ENCODE measurements around the gene GRIK4.

The GRIK4 gene

GRCh38 chr11:120923866-120924508, 412.4 kb downstream of the GRIK4 start:
- no peak overlapping the region for H3K4me3 ChIP-seq (ENCODE audit: low read length, poor library complexity, severe bottlenecking)
- no peak overlapping the region for H3K9ac ChIP-seq (ENCODE audit: low read depth, low read length, poor library complexity, severe bottlenecking)
- no peaks in the 10 kb centered on the region for H4K20me1 ChIP-seq (ENCODE audit: insufficient read depth, low read length, poor library complexity, severe bottlenecking)
- no peaks in the 10 kb centered on the region for H3K27me3 ChIP-seq (ENCODE audit: insufficient read depth, low read length, poor library complexity, severe bottlenecking)
- TF ChIP-seq CTCF (conservative IDR thresholded peaks at IDR 0.05; ENCODE audit: low read length) (no peak), EZH2phosphoT487 (IDR thresholded peaks at IDR 0.05; ENCODE audit: borderline replicate concordance) (no peak)
- no peaks in the 10 kb centered on the region for H3K9me3 ChIP-seq (ENCODE audit: insufficient read depth, low read depth, low read length)
- no peaks in the 10 kb centered on the region for H3K4me1 ChIP-seq (ENCODE audit: insufficient read depth, low read length, poor library complexity, severe bottlenecking)
- H3K9me2 ChIP-seq (replicated peaks; ENCODE audit: low read depth, low read length) = no peaks in the 10 kb centered on the region
- H3K36me3 ChIP-seq (ENCODE audit: insufficient read depth, low read length) = no peaks in the 10 kb centered on the region
- no peaks in the 10 kb centered on the region for H3K79me2 ChIP-seq (ENCODE audit: insufficient read depth, low read length)
- H3F3A ChIP-seq (ENCODE audit: low read depth) = no peaks in the 10 kb centered on the region
- no peak overlapping the region for H2AFZ ChIP-seq (ENCODE audit: low read length)
- no peak overlapping the region for H3K4me2 ChIP-seq (ENCODE audit: low read depth, low read length, poor library complexity, severe bottlenecking)

GRCh38 chr11:120925944-120926343, 414.4 kb downstream of the GRIK4 start:
- Histone ChIP-seq H3K79me2 (ENCODE audit: insufficient read depth, low read length) (no peaks in the 10 kb centered on the region), H3K9ac (ENCODE audit: low read depth, low read length, poor library complexity, severe bottlenecking) (no peak overlapping the region), H3K9me3 (ENCODE audit: insufficient read depth, low read depth, low read length) (no peaks in the 10 kb centered on the region), H2AFZ (ENCODE audit: low read length) (no peak overlapping the region), H3K9me2 (replicated peaks; ENCODE audit: low read depth, low read length) (no peaks in the 10 kb centered on the region), H3K4me1 (ENCODE audit: insufficient read depth, low read length, poor library complexity, severe bottlenecking) (no peaks in the 10 kb centered on the region), H3K4me2 (ENCODE audit: low read depth, low read length, poor library complexity, severe bottlenecking) (no peak overlapping the region), H3K36me3 (ENCODE audit: insufficient read depth, low read length) (no peaks in the 10 kb centered on the region), H4K20me1 (ENCODE audit: insufficient read depth, low read length, poor library complexity, severe bottlenecking) (no peaks in the 10 kb centered on the region), H3F3A (ENCODE audit: low read depth) (no peaks in the 10 kb centered on the region), H3K4me3 (ENCODE audit: low read length, poor library complexity, severe bottlenecking) (no peak overlapping the region), H3K27me3 (ENCODE audit: insufficient read depth, low read length, poor library complexity, severe bottlenecking) (no peaks in the 10 kb centered on the region)
- TF ChIP-seq CTCF (conservative IDR thresholded peaks at IDR 0.05; ENCODE audit: low read length) (no peak), EZH2phosphoT487 (IDR thresholded peaks at IDR 0.05; ENCODE audit: borderline replicate concordance) (no peak)

- Histone ChIP-seq H2AFZ (ENCODE audit: low read length) (no peak overlapping the region), H3K4me2 (ENCODE audit: low read depth, low read length, poor library complexity, severe bottlenecking) (no peak overlapping the region), H4K20me1 (ENCODE audit: insufficient read depth, low read length, poor library complexity, severe bottlenecking) (no peaks in the 10 kb centered on the region), H3K9me2 (replicated peaks; ENCODE audit: low read depth, low read length) (no peaks in the 10 kb centered on the region), H3K4me3 (ENCODE audit: low read length, poor library complexity, severe bottlenecking) (no peak overlapping the region), H3K36me3 (ENCODE audit: insufficient read depth, low read length) (no peaks in the 10 kb centered on the region), H3K79me2 (ENCODE audit: insufficient read depth, low read length) (no peaks in the 10 kb centered on the region), H3K4me1 (ENCODE audit: insufficient read depth, low read length, poor library complexity, severe bottlenecking) (no peaks in the 10 kb centered on the region), H3K27me3 (ENCODE audit: insufficient read depth, low read length, poor library complexity, severe bottlenecking) (no peaks in the 10 kb centered on the region), H3K9me3 (ENCODE audit: insufficient read depth, low read depth, low read length) (no peaks in the 10 kb centered on the region), H3F3A (ENCODE audit: low read depth) (no peaks in the 10 kb centered on the region), H3K9ac (ENCODE audit: low read depth, low read length, poor library complexity, severe bottlenecking) (no peak overlapping the region)
- no peak for TF ChIP-seq EZH2phosphoT487 (IDR thresholded peaks at IDR 0.05; ENCODE audit: borderline replicate concordance)
- no peak for TF ChIP-seq CTCF (conservative IDR thresholded peaks at IDR 0.05; ENCODE audit: low read length)
Measured at GRCh38 chr11:120928627-120929026, 417.1 kb downstream of the GRIK4 start.
